Glomerular endothelial cell (primary cell): ENCODE results near the gene BGN. TPM values are rescaled to one million over a fixed set of nuclear protein-coding genes. Genes with fewer than 3 reads are reported as not detected.

ENCODE experiments used
- DNase-seq: peaks from one replicate; pipeline ENCODE4 v3.0.0-alpha.2; 2011; ENCODE audit warnings: low read depth, low spot score; ENCODE audit errors: extremely low read depth
- total RNA-seq: library from RNA; depleted of rRNA; stranded (reverse); fragments of >200 nt; gene quantifications from 2 replicates; pipeline ENCODE4 v1.2.3, GENCODE V29; 2015

BGN gene
- total RNA-seq, 1 donor from 2014 or later, result 166 TPM

GRCh38 chrX:153524234-153524633, 29.5 kb downstream of the BGN start:
- no peak for DNase-seq

GRCh38 chrX:153525451-153525850, 30.7 kb downstream of the BGN start:
- no peak for DNase-seq

DNA sequence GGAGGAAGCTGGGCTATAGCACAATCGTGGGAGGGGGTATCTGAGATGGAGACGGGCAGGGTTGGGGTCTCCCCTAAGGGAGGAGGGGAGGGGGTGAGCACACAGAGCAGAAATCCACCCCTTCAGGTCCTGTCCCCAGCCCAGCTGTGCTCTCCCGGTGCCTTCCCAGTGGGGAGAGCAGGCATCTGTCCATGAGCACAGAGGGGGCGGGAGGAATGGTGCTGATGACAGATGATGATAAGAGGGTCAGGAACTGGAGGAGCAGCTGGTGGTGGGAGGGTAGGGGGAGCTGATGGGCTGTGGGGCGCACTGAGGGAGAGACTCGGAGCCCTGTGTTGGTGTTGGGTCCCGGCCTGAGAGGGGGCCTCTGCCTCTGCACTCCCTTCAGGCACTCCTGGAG, 31.3 kb downstream of the BGN start:
- no peak for DNase-seq

GRCh38 chrX:153526801-153527200, 32.0 kb downstream of the BGN start:
- DNase-seq, result no peak

DNA sequence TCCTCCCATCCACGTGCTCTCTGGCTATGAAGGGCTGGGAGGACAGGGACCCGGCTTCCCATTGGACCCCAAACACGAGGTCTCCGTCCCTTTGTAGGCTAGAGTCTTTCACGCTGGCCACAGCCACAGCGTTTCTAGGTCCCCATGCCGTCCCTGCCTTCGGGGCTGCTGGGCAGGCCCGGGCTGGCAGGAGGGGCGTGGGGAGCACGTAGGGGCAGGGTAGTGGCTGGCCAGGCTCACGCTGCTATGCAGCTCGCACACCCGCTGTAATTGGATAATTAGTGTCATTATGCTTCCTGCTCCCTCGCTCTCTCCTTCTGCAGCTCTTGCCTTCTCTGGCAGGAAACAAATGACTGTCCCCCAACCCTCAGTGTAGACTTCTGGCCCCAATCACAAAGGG, 32.4 kb downstream of the BGN start:
- DNase-seq, result no peak

DNA sequence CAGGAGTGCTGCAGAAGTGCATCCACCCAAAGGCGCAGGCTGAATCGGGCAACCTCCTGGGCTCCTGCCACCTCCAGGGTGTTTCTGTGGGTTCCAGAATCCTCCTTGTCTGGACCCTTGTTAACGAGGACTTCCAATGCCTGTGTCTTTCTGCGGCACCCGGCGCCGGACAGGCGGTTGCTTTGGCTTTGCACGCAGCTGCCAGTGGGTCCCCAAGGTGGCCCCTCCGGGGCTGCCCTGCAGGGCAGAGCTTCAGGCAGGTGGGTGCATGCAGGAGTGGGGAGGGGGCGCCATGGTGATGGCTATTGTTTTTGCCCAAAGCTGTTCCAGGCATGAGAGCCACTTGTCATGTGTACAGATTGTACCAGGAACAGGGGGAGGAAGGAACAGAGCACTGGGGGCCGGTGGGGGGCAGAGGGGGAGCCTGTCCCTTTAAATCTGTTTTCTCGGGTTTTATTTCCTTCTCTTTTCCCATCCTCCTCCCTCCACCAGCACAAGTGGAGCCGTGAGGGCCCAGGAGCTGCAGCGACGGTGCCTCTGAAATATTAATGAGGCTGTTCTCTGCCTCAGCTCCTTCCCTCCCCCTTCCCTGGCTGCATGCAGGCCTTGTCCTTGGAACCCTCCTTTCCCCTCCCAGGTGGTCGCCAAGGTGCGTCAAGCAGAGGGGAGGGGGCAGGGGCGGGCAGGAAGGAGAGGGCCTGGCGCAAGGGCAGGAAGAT, 35.8 kb downstream of the BGN start:
- DNase-seq, result no peak

GRCh38 chrX:153533091-153533490, 38.3 kb downstream of the BGN start:
- DNase-seq, result no peak

DNA sequence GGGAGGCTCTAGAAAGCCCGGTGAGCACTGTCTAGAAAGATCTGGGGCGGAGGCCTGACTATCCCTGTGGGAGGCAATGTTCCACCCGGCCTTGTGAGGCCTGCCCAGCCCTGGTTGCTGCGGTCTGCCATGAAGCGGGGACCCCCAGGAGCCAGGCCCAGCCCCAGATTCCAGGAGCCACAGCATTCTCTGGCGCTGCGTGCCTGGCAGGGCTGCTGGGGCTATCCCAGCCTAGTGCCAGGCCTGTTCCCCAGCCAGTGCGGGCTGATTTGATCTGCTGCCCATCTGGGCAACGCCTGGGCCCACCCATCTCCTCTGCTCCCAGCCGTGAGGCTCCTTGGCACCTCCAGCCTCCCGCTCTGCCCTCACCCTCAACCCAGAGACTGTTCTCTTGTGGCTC, 42.3 kb downstream of the BGN start:
- DNase-seq, result no peak

DNA sequence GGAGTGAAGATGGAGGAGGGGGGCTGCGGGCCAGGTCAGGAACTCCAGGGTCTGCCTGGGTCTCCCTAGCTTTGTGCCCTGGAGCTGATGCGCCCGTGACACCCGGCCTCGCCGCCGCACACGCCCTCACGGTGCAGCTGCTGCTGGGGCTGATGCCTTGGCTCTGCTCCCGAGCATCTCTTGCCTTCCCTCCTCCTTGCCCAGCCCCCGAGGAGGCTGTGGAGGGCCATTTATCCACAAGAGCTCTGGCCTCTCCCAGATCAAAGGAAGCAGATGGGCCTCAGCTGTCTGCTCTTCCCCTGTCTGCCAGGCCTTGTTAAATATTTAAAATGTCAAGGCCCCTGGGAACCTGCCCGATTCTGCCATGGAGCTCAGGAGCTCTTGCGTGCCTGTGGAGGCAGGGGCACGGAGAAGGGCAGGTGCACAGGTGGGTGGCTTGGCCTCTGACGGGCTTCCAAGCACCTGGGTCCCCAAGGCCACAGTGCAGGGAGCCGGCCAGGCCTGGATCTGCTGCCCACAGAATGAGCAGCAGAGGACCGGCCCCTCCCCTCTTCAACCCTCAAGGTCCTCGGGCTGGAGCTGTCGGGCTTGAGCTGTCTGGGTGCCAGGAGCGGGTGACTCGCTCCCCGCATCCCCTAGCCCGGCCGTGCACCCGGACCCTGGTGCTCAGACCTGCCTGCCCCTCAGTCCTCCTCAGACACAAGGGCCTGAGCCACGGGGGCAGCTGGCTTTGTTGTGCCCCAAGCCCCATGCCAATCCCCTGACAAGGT, 42.9 kb downstream of the BGN start:
- DNase-seq, result no peak

- no peak for DNase-seq
Measured at GRCh38 chrX:153538424-153538823, 43.6 kb downstream of the BGN start.

DNA sequence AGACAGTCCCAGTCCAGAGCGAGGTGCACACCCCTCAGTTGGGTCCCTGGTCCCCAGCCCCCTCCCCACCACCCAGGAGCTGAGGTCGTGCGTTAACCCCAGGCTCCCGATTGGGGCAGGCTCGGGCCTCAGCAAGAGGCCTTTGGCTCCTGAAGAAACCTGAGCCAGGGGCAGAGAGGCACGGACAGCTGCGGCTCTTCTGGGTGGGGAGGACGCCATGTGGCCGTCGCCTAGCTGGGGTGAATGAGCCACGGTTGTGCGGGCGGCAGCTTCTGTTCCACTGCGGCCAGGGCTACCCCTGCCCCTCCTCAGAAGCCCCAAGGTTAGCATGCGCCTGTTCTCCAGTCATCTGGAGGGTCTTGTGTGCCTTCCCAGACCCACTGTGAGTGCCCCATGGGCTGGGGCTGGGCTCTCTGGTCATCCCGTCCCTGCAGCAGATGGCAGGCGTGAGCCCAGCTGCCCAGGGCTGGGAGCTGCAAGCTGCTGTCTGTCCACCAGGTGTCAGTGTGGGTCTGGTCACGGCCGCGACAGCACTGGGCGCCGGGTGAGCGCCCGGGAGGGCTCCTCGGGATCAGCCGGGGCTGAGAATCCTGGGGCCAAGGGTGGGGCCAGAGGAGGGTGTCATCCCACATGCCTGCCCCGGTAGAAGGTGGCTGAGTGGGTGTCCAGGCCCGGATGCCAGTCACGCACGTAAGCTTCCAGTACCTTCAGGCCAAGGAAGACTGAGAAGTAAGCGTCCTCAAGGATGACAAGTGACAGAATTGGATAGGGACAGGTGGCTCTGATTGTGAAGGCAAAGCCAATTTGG, 44.6 kb downstream of the BGN start:
- no peak for DNase-seq

- DNase-seq, result no peak
Measured at GRCh38 chrX:153539979-153540358, 45.2 kb downstream of the BGN start.

DNA sequence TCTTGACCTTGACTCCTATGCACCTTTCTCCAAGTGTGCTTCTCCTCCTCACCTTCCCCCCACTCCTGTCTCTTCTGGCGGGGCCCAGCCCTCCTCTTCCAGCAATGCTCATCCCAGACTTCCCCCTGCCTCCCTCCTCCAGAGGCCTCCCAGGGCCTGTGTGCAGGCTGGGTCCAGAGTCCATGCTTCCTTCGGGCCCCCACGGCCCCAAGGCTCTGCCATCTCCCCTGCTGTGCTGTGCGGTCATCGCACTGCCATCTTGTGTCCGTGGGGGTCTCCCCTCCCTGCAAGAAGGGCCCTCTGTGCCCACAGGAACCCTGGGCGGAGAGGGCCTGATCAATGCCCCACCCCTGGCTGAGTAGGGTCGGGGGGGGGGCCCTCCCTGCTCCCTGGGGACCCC, 49.9 kb downstream of the BGN start:
- DNase-seq, result no peak

DNA sequence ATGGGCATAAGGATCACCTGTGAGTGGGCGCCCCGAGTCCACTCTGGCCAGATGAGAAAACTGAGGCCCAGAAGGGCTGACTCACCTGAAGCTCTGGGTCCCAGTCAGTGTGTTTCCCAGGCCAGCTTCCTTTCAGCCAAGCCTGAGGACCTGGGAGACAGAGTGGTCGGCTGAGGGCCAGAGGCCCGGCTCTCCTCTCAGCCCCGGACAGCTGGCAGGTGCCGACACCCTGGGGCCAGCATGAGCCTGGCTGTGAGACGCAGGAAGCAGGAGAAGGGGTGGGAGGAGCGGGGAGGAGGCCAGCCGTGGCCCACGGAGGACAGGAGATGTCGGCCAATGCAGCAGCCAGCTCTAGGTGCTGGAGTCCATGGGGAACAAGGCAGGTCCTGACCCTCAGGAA, 51.6 kb downstream of the BGN start:
- no peak for DNase-seq

GRCh38 chrX:153547195-153547594, 52.4 kb downstream of the BGN start:
- DNase-seq, result no peak

- DNase-seq, result no peak
Measured at GRCh38 chrX:153549231-153549630, 54.5 kb downstream of the BGN start.

- DNase-seq, result no peak
Measured at GRCh38 chrX:153549807-153550206, 55.0 kb downstream of the BGN start.

- no peak for DNase-seq
Measured at GRCh38 chrX:153551135-153551534, 56.4 kb downstream of the BGN start.

DNA sequence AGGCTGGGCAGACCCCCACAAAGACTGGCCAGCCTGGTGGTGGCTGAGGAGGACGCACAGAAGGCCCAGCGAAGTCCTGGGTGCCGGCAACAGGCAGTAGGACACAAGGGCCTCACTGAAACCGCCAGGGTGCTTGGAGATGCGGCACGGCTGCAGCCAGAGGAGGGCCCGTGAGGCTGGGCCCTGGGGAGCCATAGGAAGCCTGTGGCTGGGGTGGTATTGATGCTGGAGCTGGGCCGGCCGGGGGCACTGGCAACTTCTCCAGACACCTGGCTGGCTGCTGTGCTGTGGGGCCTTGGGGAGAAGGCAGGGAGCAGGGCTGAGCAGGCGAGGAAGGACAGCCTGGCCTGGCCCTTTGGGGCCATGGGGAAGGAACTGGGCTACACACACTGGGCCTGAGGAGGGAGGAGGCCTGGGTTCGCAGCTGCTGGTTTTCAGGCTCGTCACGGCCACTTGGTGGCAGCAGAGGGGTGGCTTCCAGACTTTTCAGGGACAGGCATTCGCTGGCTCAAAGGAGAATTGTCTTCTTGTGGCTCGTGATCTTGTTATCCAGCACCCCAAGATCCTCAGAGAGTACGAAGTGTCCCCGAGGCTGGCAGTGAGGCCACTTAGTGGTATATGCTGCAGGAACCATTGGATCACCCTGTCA, 59.9 kb downstream of the BGN start:
- no peak for DNase-seq

GRCh38 chrX:153556767-153557166, 62.0 kb downstream of the BGN start:
- no peak for DNase-seq
